Prostate gland (tissue), 2 donors: ENCODE results near the gene PIK3CD.

Experiments
- CTCF ChIP-seq, 4 experiments: fragments of 200-600 bp in 2 of 4; fragments of 450-650 bp in 2 of 4; sonication (generic) in 2 of 4; IDR thresholded peaks; 1 replicate in 3 of 4; 2 replicates in 1 of 4; pipeline ENCODE4 v1.5.1; 2016 to 2019; ENCODE audit warnings: antibody characterized with exemption in 4 of 4, mild to moderate bottlenecking in 2 of 4, moderate library complexity in 2 of 4
- POLR2A ChIP-seq: fragments of 450-650 bp; IDR thresholded peaks from one replicate; pipeline ENCODE4 v1.6.1; 2016; ENCODE audit warnings: antibody characterized with exemption, mild to moderate bottlenecking
- POLR2AphosphoS5 ChIP-seq: sonication (generic); formaldehyde crosslinking; IDR thresholded peaks from one replicate; pipeline ENCODE4 v1.6.1; 2017; ENCODE audit warnings: antibody characterized with exemption

- TF ChIP-seq CTCF (IDR thresholded peaks at IDR 0.05) (no peak), POLR2AphosphoS5 (no peak), POLR2A (no peak)
Observed at GRCh38 chr1:9687120-9687873, 35.8 kb downstream of the PIK3CD start.
